ENCODE measurements around the gene ZDHHC17. TPM values are rescaled to one million over a fixed set of nuclear protein-coding genes. Genes with fewer than 3 reads are reported as not detected.

ZDHHC17 gene
- total and polyA plus RNA-seq, 2 of the 13 experiments (the other 11 are each of a cell fraction or from before 2014, with no cell fraction given): 36.7 to 38.5 TPM

- CTCF ChIA-PET (ENCODE audit: low intra/inter-chr PET ratio, low total read pairs): interaction anchor here (1.1 to 2.6 kb wide), 2 partner anchors 169 to 220 kb away, joined by 4 to 37 read pairs; no protein-coding TSS in a partner anchor
- H3K9ac ChIP-seq (ENCODE audit: insufficient read depth, low read depth, low read length): no peak overlapping the region
- intact Hi-C loops (cut with micrococcal nuclease; ENCODE audit: unreplicated experiment): loop anchor here (1.0 to 2.0 kb wide), 3 partner anchors 102 to 220 kb away; no protein-coding TSS in a partner anchor
- BruUV-seq (replicated peaks): no TSS peak
- peak overlapping the region; percentile 13; the same call in 1 of the 2 replicates for H3K4me2 ChIP-seq (ENCODE audit: low read depth, low read length)
- 57% methylated on average over 4 of the region's 4 CpGs for WGBS (ENCODE audit: low lambda C conversion rate)
- H4K20me1 ChIP-seq (ENCODE audit: insufficient read depth, low read length): peaks cover 13% of the 10 kb centered on the region
- TF ChIP-seq RAD21 (CRISPR knock-in tag; IDR thresholded peaks at IDR 0.05): peak; percentile 27; the same call in 1 of the 2 replicates
- TF ChIP-seq ARID3A (IDR thresholded peaks at IDR 0.05; ENCODE audit: low read depth, low read length): peak; percentile 50; the same call in 1 of the 2 replicates
- peak; percentile 65 for TF ChIP-seq STAG1 (CRISPR knock-in tag; IDR thresholded peaks at IDR 0.05)
- no peak for TF ChIP-seq ZMYM4 (CRISPR knock-in tag; IDR thresholded peaks at IDR 0.05)
- TF ChIP-seq, protein P1, sequence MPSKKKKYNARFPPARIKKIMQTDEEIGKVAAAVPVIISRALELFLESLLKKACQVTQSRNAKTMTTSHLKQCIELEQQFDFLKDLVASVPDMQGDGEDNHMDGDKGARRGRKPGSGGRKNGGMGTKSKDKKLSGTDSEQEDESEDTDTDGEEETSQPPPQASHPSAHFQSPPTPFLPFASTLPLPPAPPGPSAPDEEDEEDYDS (CRISPR knock-in tag; IDR thresholded peaks at IDR 0.05): no peak
- TF ChIP-seq, protein P2, sequence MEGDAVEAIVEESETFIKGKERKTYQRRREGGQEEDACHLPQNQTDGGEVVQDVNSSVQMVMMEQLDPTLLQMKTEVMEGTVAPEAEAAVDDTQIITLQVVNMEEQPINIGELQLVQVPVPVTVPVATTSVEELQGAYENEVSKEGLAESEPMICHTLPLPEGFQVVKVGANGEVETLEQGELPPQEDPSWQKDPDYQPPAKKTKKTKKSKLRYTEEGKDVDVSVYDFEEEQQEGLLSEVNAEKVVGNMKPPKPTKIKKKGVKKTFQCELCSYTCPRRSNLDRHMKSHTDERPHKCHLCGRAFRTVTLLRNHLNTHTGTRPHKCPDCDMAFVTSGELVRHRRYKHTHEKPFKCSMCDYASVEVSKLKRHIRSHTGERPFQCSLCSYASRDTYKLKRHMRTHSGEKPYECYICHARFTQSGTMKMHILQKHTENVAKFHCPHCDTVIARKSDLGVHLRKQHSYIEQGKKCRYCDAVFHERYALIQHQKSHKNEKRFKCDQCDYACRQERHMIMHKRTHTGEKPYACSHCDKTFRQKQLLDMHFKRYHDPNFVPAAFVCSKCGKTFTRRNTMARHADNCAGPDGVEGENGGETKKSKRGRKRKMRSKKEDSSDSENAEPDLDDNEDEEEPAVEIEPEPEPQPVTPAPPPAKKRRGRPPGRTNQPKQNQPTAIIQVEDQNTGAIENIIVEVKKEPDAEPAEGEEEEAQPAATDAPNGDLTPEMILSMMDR (CRISPR knock-in tag; IDR thresholded peaks at IDR 0.05): peak; percentile 53
- TF ChIP-seq, protein P3, sequence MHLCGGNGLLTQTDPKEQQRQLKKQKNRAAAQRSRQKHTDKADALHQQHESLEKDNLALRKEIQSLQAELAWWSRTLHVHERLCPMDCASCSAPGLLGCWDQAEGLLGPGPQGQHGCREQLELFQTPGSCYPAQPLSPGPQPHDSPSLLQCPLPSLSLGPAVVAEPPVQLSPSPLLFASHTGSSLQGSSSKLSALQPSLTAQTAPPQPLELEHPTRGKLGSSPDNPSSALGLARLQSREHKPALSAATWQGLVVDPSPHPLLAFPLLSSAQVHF (CRISPR knock-in tag; IDR thresholded peaks at IDR 0.05): no peak
- peak; percentile 66 for TF ChIP-seq SMC3 (IDR thresholded peaks at IDR 0.05; ENCODE audit: low read length)
- H3K79me2 ChIP-seq (ENCODE audit: insufficient read depth, low read length): peaks cover 46% of the 10 kb centered on the region
- POLR2A ChIA-PET: interaction anchor here (1.0 kb wide), 1 partner anchor 231 kb away, joined by 3 read pairs; the partner anchor contains the start of gene OSBPL8
- no peak overlapping the region for H3K27ac ChIP-seq (ENCODE audit: extremely low read length, insufficient read depth, low read length)
- no peaks in the 10 kb centered on the region for H3K27me3 ChIP-seq (ENCODE audit: control insufficient read depth in 1 of 2, insufficient read depth in 2 of 2, low read length in 2 of 2)
- no peak overlapping the region for H3K4me3 ChIP-seq (replicated peaks in 1 of 3; ENCODE audit: insufficient read depth in 1 of 3, low read depth in 2 of 3, low read length in 3 of 3)
- H2AFZ ChIP-seq (ENCODE audit: low read length): no peak overlapping the region
- DNase-seq (ENCODE audit: low spot score): peak; percentile 12
- H3K4me1 ChIP-seq (ENCODE audit: insufficient read depth, low read length): 0 out of 2 replicates have a peak, but pooled peaks cover 12% of the 10 kb centered on the region
- peak; percentile 12 for FAIRE-seq
- ATAC-seq: no peak
- no peaks in the 10 kb centered on the region for H3K36me3 ChIP-seq (replicated peaks in 1 of 2; ENCODE audit: control insufficient read depth in 1 of 2, insufficient read depth in 2 of 2, low read length in 2 of 2)
- in situ Hi-C loops (cut with HindIII; ENCODE audit: extremely low pct_ligation_motif_present, low pct_unique_long_range_greater_than_20kb): loop anchor here (5.0 kb wide), 1 partner anchor 169 kb away; no protein-coding TSS in a partner anchor
- no peaks in the 10 kb centered on the region for H3K9me3 ChIP-seq (ENCODE audit: low read length)
These were observed 26.9 kb downstream of the ZDHHC17 start for GRCh38 chr12:76790564-76791552.

Data from HepG2 (cell line).